BLaER1 treated with 17β-estradiol and CSF1 and Interleukin-3, amounts not matched to agents 10 nM and 100 nM (cell line): Measurements from ENCODE around the gene TTYH3.

Experiments used
- H3K27ac ChIP-seq, 11 experiments: shearing (Covaris generic); formaldehyde crosslinking; 2 replicates each; pipeline ENCODE4 v1.8.1; 2022
- H3K27me3 ChIP-seq, 11 experiments: shearing (Covaris generic); formaldehyde crosslinking; 2 replicates each; pipeline ENCODE4 v1.8.1; 2022
- H3K36me3 ChIP-seq, 11 experiments: shearing (Covaris generic); formaldehyde crosslinking; 2 replicates each; pipeline ENCODE4 v1.8.1; 2022
- H3K4me1 ChIP-seq, 10 experiments: shearing (Covaris generic); formaldehyde crosslinking; 2 replicates each; pipeline ENCODE4 v1.8.1; 2022
- H3K4me2 ChIP-seq, 11 experiments: shearing (Covaris generic); formaldehyde crosslinking; 2 replicates each; pipeline ENCODE4 v1.8.1; 2022
- H3K4me3 ChIP-seq, 10 experiments: shearing (Covaris generic); formaldehyde crosslinking; 2 replicates each; pipeline ENCODE4 v1.8.1; 2022
- H3K9ac ChIP-seq, 11 experiments: shearing (Covaris generic); formaldehyde crosslinking; 2 replicates each; pipeline ENCODE4 v1.8.1; 2022
- H3K9me3 ChIP-seq, 11 experiments: shearing (Covaris generic); formaldehyde crosslinking; replicated peaks in 1 of 11; 2 replicates each; pipeline ENCODE4 v1.8.1; 2022
- H4K20me1 ChIP-seq, 11 experiments: shearing (Covaris generic); formaldehyde crosslinking; 2 replicates each; pipeline ENCODE4 v1.8.1; 2022
- Cebpa-rat ChIP-seq, 11 experiments: shearing (Covaris generic); IDR thresholded peaks; 2 replicates each; pipeline ENCODE4 v1.8.1; 2022

TTYH3 gene

GRCh38 chr7:2662273-2663120 lies 30.7 kb downstream of the TTYH3 start:
- TF ChIP-seq Cebpa-rat (IDR thresholded peaks at IDR 0.05) = no peak
- Histone ChIP-seq H3K9me3 (no peaks in the 10 kb centered on the region; a peak in 1 of 22 replicates), H3K4me1 (peaks cover 12 to 77% (median 59%) of the 10 kb centered on the region in 10 experiments), H4K20me1 (peaks cover 57 to 77% (median 71%) of the 10 kb centered on the region in 11 experiments; a peak in 21 of 22 replicates), H3K4me3 (no peak overlapping the region), H3K27ac (0 out of 22 replicates have a peak overlapping the region, but pooled peaks of 1 of the 11 experiments have one; percentile 8), H3K27me3 (no peaks in the 10 kb centered on the region), H3K36me3 (peaks cover 34 to 63% (median 58%) of the 10 kb centered on the region in 11 experiments), H3K9ac (peak overlapping the region in 2 of 11 experiments; percentile 17 to 18; a peak in 3 of 22 replicates), H3K4me2 (peak overlapping the region in 3 of 11 experiments; percentile 24 to 35 (median 30); a peak in 4 of 22 replicates)

- Histone ChIP-seq H3K4me3 (no peak overlapping the region), H3K27ac (0 out of 22 replicates have a peak overlapping the region, but pooled peaks of 2 of the 11 experiments have one; percentile 8 to 27)
Observed at GRCh38 chr7:2663121-2663886, 31.5 kb downstream of the TTYH3 start.

GRCh38 chr7:2663960-2664359 lies 32.2 kb downstream of the TTYH3 start:
- Histone ChIP-seq H3K4me1 (peaks cover 12 to 63% (median 49%) of the 10 kb centered on the region in 10 experiments), H4K20me1 (peaks cover 43 to 69% (median 56%) of the 10 kb centered on the region in 11 experiments; a peak in 21 of 22 replicates), H3K27me3 (no peaks in the 10 kb centered on the region), H3K36me3 (peaks cover 20 to 49% (median 44%) of the 10 kb centered on the region in 11 experiments), H3K9me3 (no peaks in the 10 kb centered on the region; a peak in 1 of 22 replicates), H3K9ac (no peak overlapping the region), H3K27ac (no peak overlapping the region), H3K4me3 (no peak overlapping the region), H3K4me2 (no peak overlapping the region)
- no peak for TF ChIP-seq Cebpa-rat (IDR thresholded peaks at IDR 0.05)

More at GRCh38 chr7:2663121-2663886, 31.5 kb downstream of the TTYH3 start:
- Histone ChIP-seq H3K27me3 (no peaks in the 10 kb centered on the region), H3K9ac (peak overlapping the region in 2 of 11 experiments; percentile 17 to 18; a peak in 3 of 22 replicates), H3K4me1 (peaks cover 12 to 69% (median 55%) of the 10 kb centered on the region in 10 experiments), H3K9me3 (no peaks in the 10 kb centered on the region; a peak in 1 of 22 replicates), H4K20me1 (peaks cover 49 to 75% (median 63%) of the 10 kb centered on the region in 11 experiments; a peak in 21 of 22 replicates), H3K36me3 (peaks cover 26 to 55% (median 50%) of the 10 kb centered on the region in 11 experiments), H3K4me2 (peak overlapping the region in 3 of 11 experiments; percentile 24 to 35 (median 30); a peak in 4 of 22 replicates)
- TF ChIP-seq Cebpa-rat (IDR thresholded peaks at IDR 0.05) = no peak

- no peak overlapping the region for H3K9ac ChIP-seq
- H3K27ac ChIP-seq = no peak overlapping the region
- H3K4me3 ChIP-seq = no peak overlapping the region
- no peaks in the 10 kb centered on the region; a peak in 1 of 22 replicates for H3K9me3 ChIP-seq
- H3K27me3 ChIP-seq = peaks cover 0 to 12% (median 4%) of the 10 kb centered on the region in 11 experiments; a peak in 9 of 22 replicates
- H3K36me3 ChIP-seq = peaks cover 20 to 36% (median 33%) of the 10 kb centered on the region in 11 experiments
- H3K4me1 ChIP-seq = peaks cover 12 to 58% (median 48%) of the 10 kb centered on the region in 10 experiments
- peak overlapping the region in 10 of 11 experiments; percentile 12 to 62 (median 34); a peak in 17 of 22 replicates for H3K4me2 ChIP-seq
- H4K20me1 ChIP-seq = peaks cover 29 to 56% (median 42%) of the 10 kb centered on the region in 11 experiments; a peak in 20 of 22 replicates
- no peak for TF ChIP-seq Cebpa-rat (IDR thresholded peaks at IDR 0.05)
Observed at GRCh38 chr7:2665359-2665791, 33.6 kb downstream of the TTYH3 start.

- Histone ChIP-seq H3K9ac (no peak overlapping the region), H3K4me2 (peak overlapping the region in 2 of 11 experiments; percentile 40 to 62; a peak in 3 of 22 replicates), H3K27ac (no peak overlapping the region), H3K27me3 (peaks cover 0 to 18% (median 6%) of the 10 kb centered on the region in 11 experiments; a peak in 9 of 22 replicates), H3K4me3 (no peak overlapping the region), H3K4me1 (peaks cover 12 to 59% (median 50%) of the 10 kb centered on the region in 10 experiments), H3K9me3 (no peaks in the 10 kb centered on the region; a peak in 1 of 22 replicates), H4K20me1 (peaks cover 24 to 49% (median 36%) of the 10 kb centered on the region in 11 experiments; a peak in 20 of 22 replicates), H3K36me3 (peaks cover 19 to 29% (median 27%) of the 10 kb centered on the region in 11 experiments)
- no peak for TF ChIP-seq Cebpa-rat (IDR thresholded peaks at IDR 0.05)
Observed at GRCh38 chr7:2666155-2666554, 34.4 kb downstream of the TTYH3 start.

- Histone ChIP-seq H3K4me2 (no peak overlapping the region), H3K27ac (no peak overlapping the region), H3K4me3 (no peak overlapping the region), H3K4me1 (peaks cover 12 to 56% (median 47%) of the 10 kb centered on the region in 10 experiments), H3K27me3 (peaks cover 0 to 18% (median 6%) of the 10 kb centered on the region in 11 experiments; a peak in 9 of 22 replicates), H3K9ac (no peak overlapping the region), H3K36me3 (peaks cover 13 to 23% (median 21%) of the 10 kb centered on the region in 11 experiments), H3K9me3 (no peaks in the 10 kb centered on the region; a peak in 1 of 22 replicates), H4K20me1 (peaks cover 18 to 43% (median 30%) of the 10 kb centered on the region in 11 experiments; a peak in 19 of 22 replicates)
- TF ChIP-seq Cebpa-rat (IDR thresholded peaks at IDR 0.05) = no peak
Observed at GRCh38 chr7:2666588-2667250, 34.9 kb downstream of the TTYH3 start.

- Histone ChIP-seq H3K4me1 (peaks cover 12 to 45% (median 39%) of the 10 kb centered on the region in 10 experiments), H3K9ac (no peak overlapping the region), H3K4me2 (no peak overlapping the region), H3K27me3 (peaks cover 0 to 18% (median 6%) of the 10 kb centered on the region in 11 experiments; a peak in 9 of 22 replicates), H3K36me3 (peaks cover 2 to 12% (median 10%) of the 10 kb centered on the region in 11 experiments; a peak in 19 of 22 replicates), H3K4me3 (no peak overlapping the region), H3K9me3 (no peaks in the 10 kb centered on the region; a peak in 1 of 22 replicates), H4K20me1 (peaks cover 7 to 32% (median 19%) of the 10 kb centered on the region in 11 experiments; a peak in 17 of 22 replicates), H3K27ac (no peak overlapping the region)
- no peak for TF ChIP-seq Cebpa-rat (IDR thresholded peaks at IDR 0.05)
Observed at GRCh38 chr7:2667843-2668242, 36.1 kb downstream of the TTYH3 start.
